Duodenal mucosa (tissue), 2 donors: ENCODE data around the gene SLC35D1.
"Not testable (repeated sequence)": the region's sequence is repeated elsewhere in the genome, so short reads cannot be mapped to it uniquely, and the experiment has no call there.

Experiments used
- H3K27ac ChIP-seq: one replicate; pipeline ENCODE4 v1.7.0; 2013; ENCODE audit warnings: low read depth, low read length
- H3K27me3 ChIP-seq, 2 donors: one replicate each; pipeline ENCODE4 v1.7.0; 2013; ENCODE audit warnings: low read length in 2 of 2, control low read depth in 1 of 2; ENCODE audit not compliant: insufficient read depth in 2 of 2, control insufficient read depth in 1 of 2
- H3K36me3 ChIP-seq, 2 donors: one replicate each; pipeline ENCODE4 v1.7.0; 2013; ENCODE audit warnings: low read length in 2 of 2, control low read depth in 1 of 2; ENCODE audit not compliant: insufficient read depth in 2 of 2, control insufficient read depth in 1 of 2
- H3K4me1 ChIP-seq, 2 donors: one replicate each; pipeline ENCODE4 v1.7.0; 2013; ENCODE audit warnings: low read length in 2 of 2, control low read depth in 1 of 2; ENCODE audit not compliant: insufficient read depth in 2 of 2, control insufficient read depth in 1 of 2
- H3K4me3 ChIP-seq, 2 donors: one replicate each; pipeline ENCODE4 v1.7.0; 2013; ENCODE audit warnings: low read length in 2 of 2, low read depth in 1 of 2
- H3K9ac ChIP-seq, 2 donors: one replicate each; pipeline ENCODE4 v1.7.0; 2013; ENCODE audit warnings: low read length in 2 of 2, low read depth in 1 of 2
- H3K9me3 ChIP-seq, 2 donors: one replicate each; pipeline ENCODE4 v1.7.0; 2013; ENCODE audit warnings: low read length in 2 of 2, control low read depth in 1 of 2; ENCODE audit not compliant: control insufficient read depth in 1 of 2

SLC35D1 gene

GRCh38 chr1:67077593-67077992 lies 23.6 kb upstream of the SLC35D1 start:
- Histone ChIP-seq H3K4me1 (no peaks in the 10 kb centered on the region), H3K4me3 (no peak overlapping the region), H3K27ac (no peak overlapping the region), H3K27me3 (no peaks in the 10 kb centered on the region), H3K9ac (no peak overlapping the region), H3K36me3 (no peaks in the 10 kb centered on the region), H3K9me3 (no peaks in the 10 kb centered on the region)

DNA sequence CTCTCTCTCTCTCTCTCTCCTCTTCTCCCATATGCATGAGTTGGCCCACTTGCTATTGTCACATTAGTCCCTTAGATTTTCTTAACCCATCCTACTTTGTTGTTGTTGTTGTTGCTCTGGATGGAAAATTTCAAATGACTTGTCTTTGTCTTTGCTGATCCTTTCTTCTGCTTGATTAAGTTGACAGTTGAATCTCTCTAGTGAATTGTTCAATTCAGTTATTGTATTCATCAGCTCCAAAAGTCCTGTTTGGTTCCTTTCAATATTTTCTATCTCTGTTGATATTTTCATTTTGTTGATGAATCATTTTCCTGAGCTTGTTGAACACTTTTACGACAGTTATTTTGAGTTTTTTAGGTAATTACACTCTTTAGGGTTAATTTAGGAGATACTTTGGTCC lies 18.8 kb upstream of the SLC35D1 start:
- Histone ChIP-seq H3K9me3 (peaks cover 5 to 7% of the 10 kb centered on the region in 2 donors), H3K4me3 (no peak overlapping the region), H3K27ac (no peak overlapping the region), H3K27me3 (no peaks in the 10 kb centered on the region), H3K36me3 (no peaks in the 10 kb centered on the region), H3K9ac (no peak overlapping the region), H3K4me1 (no peaks in the 10 kb centered on the region)

DNA sequence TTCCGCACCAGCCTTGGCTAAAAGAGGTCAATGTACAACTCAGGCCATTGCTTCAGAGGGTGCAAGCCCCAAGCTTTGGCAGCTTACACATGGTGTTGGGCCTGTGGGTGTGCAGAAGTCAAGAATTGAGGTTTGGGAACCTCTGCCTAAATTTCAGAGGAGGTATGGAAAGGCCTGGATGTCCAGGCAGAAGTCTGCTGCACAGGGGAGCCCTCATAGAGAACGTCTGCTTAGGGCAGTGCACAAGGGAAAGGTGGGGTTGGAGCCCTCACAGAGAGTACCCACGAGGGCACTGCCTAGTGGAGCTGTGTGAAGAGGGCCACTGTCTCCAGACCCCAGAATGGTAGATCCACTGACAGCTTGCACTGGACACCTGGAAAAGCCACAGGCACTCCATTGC lies 13.7 kb upstream of the SLC35D1 start:
- H3K4me3 ChIP-seq, H3K36me3 ChIP-seq, H3K27me3 ChIP-seq, H3K4me1 ChIP-seq, H3K27ac ChIP-seq, H3K9ac ChIP-seq: not testable (repeated sequence)
- peaks cover 7 to 13% of the 10 kb centered on the region in 2 donors for H3K9me3 ChIP-seq

DNA sequence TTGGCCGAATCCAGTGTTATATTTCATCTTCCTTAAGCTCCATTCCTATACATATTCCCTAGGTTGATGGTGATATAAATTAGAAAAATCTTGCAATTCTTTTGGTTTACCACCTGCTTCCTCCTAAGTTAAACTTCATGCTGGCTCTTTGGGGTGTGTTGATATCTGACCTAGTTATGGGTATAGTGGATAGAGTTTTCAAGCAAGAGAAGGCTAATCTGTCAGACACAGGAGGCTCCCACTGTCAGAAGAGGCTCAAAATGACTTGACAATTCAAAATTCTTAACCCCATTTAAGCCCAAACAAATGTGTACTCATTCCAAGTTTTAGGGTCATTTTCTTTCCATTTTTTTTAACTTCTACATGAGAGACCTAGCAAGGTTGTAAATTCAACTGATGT lies 8.5 kb upstream of the SLC35D1 start:
- Histone ChIP-seq H3K9me3 (peaks cover 0 to 3% of the 10 kb centered on the region in 2 donors), H3K27ac (no peak overlapping the region), H3K4me3 (no peak overlapping the region), H3K9ac (no peak overlapping the region), H3K36me3 (no peaks in the 10 kb centered on the region), H3K27me3 (no peaks in the 10 kb centered on the region), H3K4me1 (no peaks in the 10 kb centered on the region)

GRCh38 chr1:67061266-67061665 lies 7.3 kb upstream of the SLC35D1 start:
- Histone ChIP-seq H3K4me3 (no peak overlapping the region), H3K4me1 (no peaks in the 10 kb centered on the region), H3K9me3 (no peaks in the 10 kb centered on the region), H3K36me3 (no peaks in the 10 kb centered on the region), H3K9ac (no peak overlapping the region), H3K27me3 (no peaks in the 10 kb centered on the region), H3K27ac (peak overlapping the region; percentile 6)

GRCh38 chr1:67060811-67061218 lies 6.9 kb upstream of the SLC35D1 start:
- Histone ChIP-seq H3K36me3 (no peaks in the 10 kb centered on the region), H3K4me1 (no peaks in the 10 kb centered on the region), H3K9ac (no peak overlapping the region), H3K27me3 (no peaks in the 10 kb centered on the region), H3K4me3 (no peak overlapping the region), H3K9me3 (no peaks in the 10 kb centered on the region), H3K27ac (peak overlapping the region; percentile 6)

DNA sequence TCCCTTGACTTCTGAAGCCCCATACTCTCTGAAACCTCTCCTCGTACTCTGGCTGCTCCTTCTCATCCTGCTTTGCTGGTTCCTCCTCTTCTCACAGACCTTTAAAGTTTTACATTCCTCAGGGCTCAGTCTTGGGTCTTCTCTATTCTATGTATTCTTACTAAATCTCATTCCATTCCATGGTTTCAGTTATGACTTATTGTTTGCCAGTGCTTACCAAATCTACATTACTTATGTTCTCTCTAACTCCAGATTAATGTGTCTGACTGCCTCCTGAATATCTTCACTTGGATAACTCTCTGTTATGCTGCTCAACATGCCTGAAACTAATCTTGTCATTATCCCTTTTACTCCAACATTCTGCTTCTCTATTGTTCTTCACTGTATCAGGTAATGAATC lies 5.4 kb upstream of the SLC35D1 start:
- no peaks in the 10 kb centered on the region for H3K9me3 ChIP-seq
- H3K36me3 ChIP-seq: no peaks in the 10 kb centered on the region
- H3K27me3 ChIP-seq: no peaks in the 10 kb centered on the region
- H3K9ac ChIP-seq: no peak overlapping the region
- H3K4me1 ChIP-seq: peaks cover 0 to 5% of the 10 kb centered on the region in 2 donors
- no peak overlapping the region for H3K4me3 ChIP-seq
- no peak overlapping the region for H3K27ac ChIP-seq

DNA sequence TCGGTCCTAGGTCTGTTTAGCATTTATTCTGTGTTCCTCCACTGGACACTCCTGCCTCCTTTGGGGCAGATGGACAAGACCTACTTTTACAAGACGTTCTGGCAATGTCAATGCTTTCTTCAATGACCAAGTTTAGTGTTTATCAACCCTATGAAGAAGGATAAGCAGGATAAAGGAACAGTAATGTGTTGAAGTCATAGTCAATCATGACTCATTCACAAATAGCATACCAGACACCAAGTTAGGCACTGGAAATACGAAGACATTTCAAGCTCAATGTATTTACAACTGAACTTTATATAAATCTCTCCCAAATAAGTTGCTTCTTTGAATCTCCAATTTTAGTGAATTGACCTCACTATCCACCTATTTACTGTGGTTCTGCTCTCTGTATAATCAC lies 4.8 kb upstream of the SLC35D1 start:
- H3K9ac ChIP-seq: no peak overlapping the region
- no peak overlapping the region for H3K4me3 ChIP-seq
- no peaks in the 10 kb centered on the region for H3K27me3 ChIP-seq
- no peaks in the 10 kb centered on the region for H3K9me3 ChIP-seq
- H3K4me1 ChIP-seq: peaks cover 0 to 5% of the 10 kb centered on the region in 2 donors
- H3K36me3 ChIP-seq: no peaks in the 10 kb centered on the region
- H3K27ac ChIP-seq: no peak overlapping the region

GRCh38 chr1:67058242-67058641 lies 4.3 kb upstream of the SLC35D1 start:
- Histone ChIP-seq H3K27me3 (no peaks in the 10 kb centered on the region), H3K9me3 (no peaks in the 10 kb centered on the region), H3K27ac (no peak overlapping the region), H3K4me1 (peaks cover 0 to 5% of the 10 kb centered on the region in 2 donors), H3K36me3 (no peaks in the 10 kb centered on the region), H3K9ac (no peak overlapping the region), H3K4me3 (no peak overlapping the region)

DNA sequence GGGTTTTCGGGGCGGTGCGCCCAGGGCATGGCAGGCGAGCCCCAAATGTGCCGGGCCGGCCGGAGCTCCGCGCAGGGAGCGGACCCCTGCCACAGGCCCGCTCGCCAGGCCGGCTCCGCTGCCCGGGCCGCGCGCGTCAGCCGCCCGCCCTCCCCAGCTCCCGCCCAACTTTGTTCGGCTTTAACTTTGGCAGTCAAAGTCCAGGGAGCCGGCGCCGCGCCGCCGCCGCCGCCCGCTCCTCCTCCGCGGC lies 488 bp downstream of the SLC35D1 start:
- Histone ChIP-seq H3K27ac (peak overlapping the region; percentile 91), H3K4me3 (peak overlapping the region; percentile 92 to 96), H3K9me3 (no peaks in the 10 kb centered on the region), H3K27me3 (no peaks in the 10 kb centered on the region), H3K36me3 (peaks cover 3 to 22% of the 10 kb centered on the region in 2 donors), H3K9ac (peak overlapping the region; percentile 83 to 97), H3K4me1 (peaks cover 14 to 15% of the 10 kb centered on the region in 2 donors)
